ENCODE results near the gene SMARCA2.

- TF ChIP-seq CTCF (IDR thresholded peaks at IDR 0.05; ENCODE audit: low read depth, low read length, missing input control) (no peak), SP1 (IDR thresholded peaks at IDR 0.05) (no peak), MAX (IDR thresholded peaks at IDR 0.05) (no peak), TAF1 (conservative IDR thresholded peaks at IDR 0.05) (no peak), EGR1 (IDR thresholded peaks at IDR 0.05; ENCODE audit: low read depth in 2 of 2) (no peak), GABPA (IDR thresholded peaks at IDR 0.05 in 1 of 2, conservative IDR thresholded peaks at IDR 0.05 in 1 of 2) (no peak), RXRA (IDR thresholded peaks at IDR 0.05) (no peak), RAD21 (IDR thresholded peaks at IDR 0.05) (no peak)
Measured at GRCh38 chr9:2086116-2086515, 71.0 kb downstream of the SMARCA2 start.

All from liver (tissue), 3 donors.